Endodermal cell (in vitro differentiated cells): ENCODE results near the gene CACNA1E. TPM values are rescaled to one million over a fixed set of nuclear protein-coding genes. Genes with fewer than 3 reads are reported as not detected.
A peak's percentile ranks its signal among the peaks of the same experiment; 100 is the strongest.

Source experiments
- DNase-seq: peaks from one replicate; pipeline ENCODE4 v3.0.0-alpha.2; 2017
- H3K27ac ChIP-seq: 2 replicates; pipeline ENCODE4 v1.5.1; 2013; ENCODE audit warnings: mild to moderate bottlenecking, low read depth, low read length, moderate library complexity
- H3K27me3 ChIP-seq: 2 replicates; pipeline ENCODE4 v1.6.1; 2013; ENCODE audit warnings: mild to moderate bottlenecking, low read length, moderate library complexity; ENCODE audit not compliant: insufficient read depth, control insufficient read depth, poor library complexity, severe bottlenecking
- H3K36me3 ChIP-seq: 2 replicates; pipeline ENCODE4 v1.7.0; 2013; ENCODE audit warnings: mild to moderate bottlenecking, low read length, moderate library complexity; ENCODE audit not compliant: control insufficient read depth, insufficient read depth
- H3K4me1 ChIP-seq: one replicate; pipeline ENCODE4 v1.7.0; 2013; ENCODE audit warnings: low read length; ENCODE audit not compliant: control insufficient read depth, insufficient read depth
- H3K4me3 ChIP-seq: 2 replicates; pipeline ENCODE4 v1.5.1; 2013; ENCODE audit warnings: mild to moderate bottlenecking, low read length, moderate library complexity
- H3K9ac ChIP-seq: 2 replicates; pipeline ENCODE4 v1.6.1; 2013; ENCODE audit warnings: mild to moderate bottlenecking, low read length, moderate library complexity; ENCODE audit not compliant: poor library complexity, severe bottlenecking; ENCODE audit errors: extremely low read depth
- H3K9me3 ChIP-seq: 2 replicates; pipeline ENCODE4 v1.6.1; 2013; ENCODE audit warnings: mild to moderate bottlenecking, low read length, moderate library complexity; ENCODE audit not compliant: control insufficient read depth
- H3K27ac Mint-ChIP-seq: 2 replicates; pipeline ENCODE4 v1.8.0; 2020; ENCODE audit warnings: mixed read lengths
- H3K27me3 Mint-ChIP-seq: 2 replicates; pipeline ENCODE4 v1.8.0; 2021; ENCODE audit warnings: mild to moderate bottlenecking, mixed read lengths; ENCODE audit not compliant: insufficient read depth
- H3K36me3 Mint-ChIP-seq: 2 replicates; pipeline ENCODE4 v1.8.0; 2020; ENCODE audit warnings: low read depth, mixed read lengths
- H3K4me1 Mint-ChIP-seq: 2 replicates; pipeline ENCODE4 v1.8.0; 2020; ENCODE audit warnings: mixed read lengths
- H3K4me3 Mint-ChIP-seq: 2 replicates; pipeline ENCODE4 v1.8.0; 2020; ENCODE audit warnings: mild to moderate bottlenecking, moderate library complexity, mixed read lengths
- H3K9me3 Mint-ChIP-seq: 2 replicates; pipeline ENCODE4 v1.8.0; 2020; ENCODE audit warnings: mild to moderate bottlenecking, mixed read lengths
- WGBS, 2 experiments: methylation state at CpG; one replicate each; pipeline versions ENCODE4 v1.1.5 to v1.1.7; 2013; ENCODE audit warnings: missing lambda C conversion rate in 2 of 2, mixed read lengths in 1 of 2; ENCODE audit not compliant: insufficient coverage in 1 of 2, insufficient read length in 1 of 2; 5-methylcytosine and 5-hydroxymethylcytosine counted together
- total RNA-seq, 2 donors: library from RNA; stranded (reverse); fragmentation: NEBNext Ultra II Directional in 1 of 2; extraction: Animal tissue kit (Norgen Biotek cat#: 25700) in 1 of 2; gene quantifications; 2 replicates in 1 of 2; 3 replicates in 1 of 2; pipeline ENCODE4 v1.2.1, GENCODE V29; 2021
- TF ChIP-seq, protein P1 (sequence below): fragments of 200-600 bp; sonication (generic); conservative IDR thresholded peaks from 2 replicates; pipeline ENCODE4 v1.5.0; 2021; ENCODE audit warnings: antibody characterized with exemption, mild to moderate bottlenecking

Gene CACNA1E
- total RNA-seq, 2 donors from 2014 or later = 4.7 to 5.8 TPM

GRCh38 chr1:181479137-181479745 lies 4.1 kb upstream of the CACNA1E start:
- Histone ChIP-seq H3K36me3 (no peaks in the 10 kb centered on the region), H3K27me3 (peaks cover 51% of the 10 kb centered on the region), H3K9ac (no peak overlapping the region), H3K27ac (no peak overlapping the region), H3K9me3 (no peaks in the 10 kb centered on the region), H3K4me3 (no peak overlapping the region), H3K4me1 (peaks cover 4% of the 10 kb centered on the region)
- H3K27me3 Mint-ChIP-seq = peaks cover 59% of the 10 kb centered on the region
- TF ChIP-seq, protein P1, sequence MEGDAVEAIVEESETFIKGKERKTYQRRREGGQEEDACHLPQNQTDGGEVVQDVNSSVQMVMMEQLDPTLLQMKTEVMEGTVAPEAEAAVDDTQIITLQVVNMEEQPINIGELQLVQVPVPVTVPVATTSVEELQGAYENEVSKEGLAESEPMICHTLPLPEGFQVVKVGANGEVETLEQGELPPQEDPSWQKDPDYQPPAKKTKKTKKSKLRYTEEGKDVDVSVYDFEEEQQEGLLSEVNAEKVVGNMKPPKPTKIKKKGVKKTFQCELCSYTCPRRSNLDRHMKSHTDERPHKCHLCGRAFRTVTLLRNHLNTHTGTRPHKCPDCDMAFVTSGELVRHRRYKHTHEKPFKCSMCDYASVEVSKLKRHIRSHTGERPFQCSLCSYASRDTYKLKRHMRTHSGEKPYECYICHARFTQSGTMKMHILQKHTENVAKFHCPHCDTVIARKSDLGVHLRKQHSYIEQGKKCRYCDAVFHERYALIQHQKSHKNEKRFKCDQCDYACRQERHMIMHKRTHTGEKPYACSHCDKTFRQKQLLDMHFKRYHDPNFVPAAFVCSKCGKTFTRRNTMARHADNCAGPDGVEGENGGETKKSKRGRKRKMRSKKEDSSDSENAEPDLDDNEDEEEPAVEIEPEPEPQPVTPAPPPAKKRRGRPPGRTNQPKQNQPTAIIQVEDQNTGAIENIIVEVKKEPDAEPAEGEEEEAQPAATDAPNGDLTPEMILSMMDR = peak; percentile 93
- DNase-seq = peak; percentile 84
- H3K4me3 Mint-ChIP-seq = no peak overlapping the region
- peaks cover 1% of the 10 kb centered on the region for H3K36me3 Mint-ChIP-seq
- H3K27ac Mint-ChIP-seq = no peak overlapping the region
- H3K9me3 Mint-ChIP-seq = no peaks in the 10 kb centered on the region
- 30 to 33% methylated on average over 3 of the region's 3 CpGs for WGBS, 2 experiments
- peaks cover 27% of the 10 kb centered on the region for H3K4me1 Mint-ChIP-seq

DNA sequence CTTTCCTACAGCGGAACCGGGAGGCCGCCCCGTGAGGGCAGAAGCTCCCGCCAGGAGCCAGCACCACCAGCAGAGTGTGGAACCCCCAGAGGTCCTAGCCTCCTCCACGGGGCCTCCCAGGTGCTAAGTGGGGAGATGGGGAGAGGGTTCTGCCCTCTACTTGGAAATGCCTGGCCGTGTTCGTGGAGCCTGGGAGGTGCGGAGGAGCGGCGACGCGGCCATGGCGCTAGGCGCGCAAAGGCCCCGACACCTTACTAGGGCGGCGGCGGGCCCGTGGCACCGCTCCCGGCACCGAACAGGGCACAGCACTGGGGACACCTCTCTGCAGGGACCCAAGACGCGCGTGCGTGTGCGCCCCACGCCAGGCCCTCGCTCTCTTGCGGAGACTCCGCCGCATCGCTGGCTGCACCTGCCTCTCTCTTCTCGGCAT lies 1.3 kb upstream of the CACNA1E start:
- no peaks in the 10 kb centered on the region for H3K9me3 ChIP-seq
- H3K4me3 Mint-ChIP-seq = peak overlapping the region; percentile 59
- no peaks in the 10 kb centered on the region for H3K36me3 ChIP-seq
- peak; percentile 62 for DNase-seq
- H3K4me1 ChIP-seq = peaks cover 4% of the 10 kb centered on the region
- TF ChIP-seq, protein P1 = no peak
- H3K27ac ChIP-seq = no peak overlapping the region
- H3K27me3 ChIP-seq = peaks cover 75% of the 10 kb centered on the region
- H3K4me3 ChIP-seq = peak overlapping the region; percentile 82
- 84 to 92% methylated on average over 10 to 36 of the region's 36 CpGs for WGBS, 2 experiments
- H3K9ac ChIP-seq = no peak overlapping the region
- no peaks in the 10 kb centered on the region for H3K9me3 Mint-ChIP-seq
- peaks cover 37% of the 10 kb centered on the region for H3K4me1 Mint-ChIP-seq
- peaks cover 2% of the 10 kb centered on the region for H3K36me3 Mint-ChIP-seq
- peaks cover 85% of the 10 kb centered on the region for H3K27me3 Mint-ChIP-seq
- no peak overlapping the region for H3K27ac Mint-ChIP-seq

- peaks cover 4% of the 10 kb centered on the region for H3K4me1 ChIP-seq
- no peaks in the 10 kb centered on the region for H3K36me3 ChIP-seq
- no peak overlapping the region for H3K9ac ChIP-seq
- Mint-ChIP-seq H3K27me3 (peaks cover 89% of the 10 kb centered on the region), H3K4me3 (peak overlapping the region; percentile 59), H3K36me3 (peaks cover 2% of the 10 kb centered on the region), H3K9me3 (no peaks in the 10 kb centered on the region), H3K4me1 (peaks cover 31% of the 10 kb centered on the region), H3K27ac (no peak overlapping the region)
- H3K9me3 ChIP-seq = no peaks in the 10 kb centered on the region
- H3K27ac ChIP-seq = no peak overlapping the region
- TF ChIP-seq, protein P1 = no peak
- peaks cover 82% of the 10 kb centered on the region for H3K27me3 ChIP-seq
- WGBS, 2 experiments = 1 to 2% methylated on average over 34 to 62 of the region's 62 CpGs
- peak overlapping the region; percentile 82 for H3K4me3 ChIP-seq
- peak; percentile 89 for DNase-seq
Observed at GRCh38 chr1:181482521-181483284, 614 bp upstream of the CACNA1E start.
